Neural progenitor cell (in vitro differentiated cells): ENCODE results near the gene PATE4.
"Not testable (repeated sequence)": the region's sequence is repeated elsewhere in the genome, so short reads cannot be mapped to it uniquely, and the experiment has no call there.

Experiments
- CTCF ChIP-seq: fragments of 200-600 bp; sonication (generic); IDR thresholded peaks from 2 replicates; pipeline ENCODE4 v1.5.1; 2017; ENCODE audit warnings: antibody characterized with exemption, mild to moderate bottlenecking
- EZH2phosphoT487 ChIP-seq: fragments of 200-600 bp; sonication (generic); IDR thresholded peaks from 2 replicates; pipeline ENCODE4 v1.6.1; 2017; ENCODE audit warnings: antibody characterized with exemption

GRCh38 chr11:125857670-125858069, 24.6 kb downstream of the PATE4 start:
- not testable (repeated sequence) for TF ChIP-seq CTCF, EZH2phosphoT487
